NCI-H2107 treated with DMSO at 0.1 percent for 48 hours (cell line): ENCODE measurements around the gene MSANTD1.
"Not testable (repeated sequence)": the region's sequence is repeated elsewhere in the genome, so short reads cannot be mapped to it uniquely, and the experiment has no call there.

Experiments used
- DNase-seq: peaks from one replicate; lab custom pipeline; 2025; ENCODE audit not compliant: unreplicated experiment; lab: John Stamatoyannopoulos, UW

The MSANTD1 gene

DNA sequence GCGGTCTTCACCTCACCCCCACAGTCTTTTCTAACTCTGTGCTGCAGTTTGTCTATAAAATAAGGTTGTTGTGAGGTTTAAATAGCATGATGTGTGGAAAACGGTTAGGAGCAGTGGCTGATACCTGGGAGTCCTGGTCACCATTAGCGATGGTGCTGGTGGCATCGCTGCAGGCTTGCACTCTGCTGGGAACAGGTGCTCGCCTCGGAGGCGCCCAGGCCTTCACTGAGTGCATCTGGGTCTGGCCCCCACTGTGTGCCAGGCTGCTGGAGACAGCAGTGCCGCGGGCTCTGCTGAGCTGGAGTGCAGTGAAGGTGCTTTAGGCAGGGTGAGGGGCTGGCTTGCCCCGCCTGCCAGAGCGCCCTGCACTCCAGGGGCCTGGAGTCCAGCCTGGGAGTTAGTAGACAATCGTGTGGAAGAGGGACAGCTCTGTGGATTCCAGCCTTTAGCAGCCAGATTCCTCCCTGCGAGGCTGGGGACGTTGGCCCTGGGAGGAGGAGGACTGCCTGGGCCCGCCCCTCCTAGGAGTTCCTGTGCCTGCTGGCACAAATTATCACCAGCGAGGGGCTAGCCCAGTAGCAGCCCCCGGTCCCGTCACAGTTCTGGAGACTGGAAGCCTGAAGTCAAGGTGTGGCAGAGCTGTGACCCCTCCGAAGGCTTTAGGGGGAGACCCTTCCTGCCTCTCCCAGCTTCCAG, 51.2 kb downstream of the MSANTD1 start:
- no peak for DNase-seq

DNA sequence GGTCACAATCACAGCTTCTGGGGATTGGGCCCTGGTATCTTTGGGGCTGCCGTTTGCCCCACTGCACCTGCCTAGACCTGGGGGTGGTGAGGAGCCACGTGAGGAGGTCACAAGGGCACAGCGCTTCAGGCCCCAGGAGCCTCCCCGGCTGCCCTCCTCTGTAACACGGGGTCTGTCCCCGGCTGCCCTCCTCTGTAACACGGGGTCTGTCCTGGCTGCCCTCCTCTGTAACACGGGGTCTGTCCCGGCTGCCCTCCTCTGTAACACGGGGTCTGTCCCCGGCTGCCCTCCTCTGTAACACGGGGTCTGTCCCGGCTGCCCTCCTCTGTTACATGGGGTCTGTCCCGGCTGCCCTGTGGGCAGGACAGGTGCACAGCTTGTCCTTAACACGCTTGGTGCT, 51.9 kb downstream of the MSANTD1 start:
- DNase-seq: not testable (repeated sequence)

DNA sequence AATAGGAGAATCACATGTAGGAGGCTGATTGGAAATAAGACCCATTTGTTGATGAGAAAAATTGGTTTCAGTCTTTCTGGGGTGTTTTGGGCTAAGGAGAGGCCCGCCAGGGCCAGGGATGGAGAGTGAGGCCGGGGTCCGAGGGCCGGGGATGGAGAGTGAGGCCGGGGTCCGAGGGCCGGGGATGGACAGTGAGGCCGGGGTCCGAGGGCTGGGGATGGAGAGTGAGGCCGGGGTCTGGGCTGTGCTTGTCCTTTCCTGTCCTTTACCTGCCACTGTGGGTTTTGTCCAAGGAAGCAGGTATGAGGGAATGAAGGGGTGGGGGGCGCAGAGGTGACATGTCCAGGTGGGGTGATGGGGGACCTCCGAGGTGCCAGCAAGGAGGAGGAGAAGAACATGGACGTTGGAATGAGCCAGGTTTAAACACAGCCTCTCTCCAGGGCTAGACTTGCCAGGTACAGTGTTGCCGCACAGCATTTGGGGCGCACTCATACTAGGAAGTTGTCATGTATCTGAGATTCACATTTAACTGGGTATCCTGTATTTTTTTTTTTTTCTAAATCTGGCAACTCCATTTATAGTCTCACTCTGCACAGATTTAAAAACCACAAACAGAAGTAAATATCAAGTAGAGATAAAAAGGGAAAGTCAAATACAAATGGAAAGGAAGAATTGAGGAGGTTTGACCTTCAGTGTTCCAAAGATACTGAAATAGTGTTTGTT, 52.7 kb downstream of the MSANTD1 start:
- no peak for DNase-seq

DNA sequence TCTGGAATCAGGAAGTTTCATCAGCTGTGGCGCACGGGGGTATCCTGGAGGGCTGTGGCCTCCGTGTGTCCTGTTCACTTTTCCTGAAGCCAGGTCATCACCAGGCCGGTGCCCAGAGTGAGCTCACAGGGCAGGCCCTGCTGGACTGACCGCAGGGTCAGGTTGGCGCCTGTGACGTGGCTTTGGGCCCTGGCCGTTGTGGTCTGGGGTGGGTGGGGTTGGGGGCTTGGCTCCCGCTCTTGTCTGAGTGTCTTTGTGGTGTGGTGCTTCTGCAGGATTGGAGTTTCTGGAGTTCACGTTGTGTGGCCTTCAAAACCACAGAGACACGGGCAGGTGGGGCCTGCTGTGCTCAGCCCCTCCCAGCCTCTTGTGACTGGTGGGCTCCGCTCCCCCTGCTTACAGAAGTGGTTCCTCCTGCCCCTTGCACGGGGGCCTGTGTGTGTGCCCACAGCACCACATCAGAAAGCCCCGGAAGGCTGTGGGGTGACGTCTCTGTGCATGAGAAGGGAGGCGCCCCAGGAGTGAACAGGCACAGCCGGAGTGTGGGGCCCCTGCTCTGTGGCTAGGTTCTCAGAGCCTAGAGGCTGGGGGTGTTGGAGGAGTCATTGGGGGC, 53.3 kb downstream of the MSANTD1 start:
- DNase-seq: no peak

DNA sequence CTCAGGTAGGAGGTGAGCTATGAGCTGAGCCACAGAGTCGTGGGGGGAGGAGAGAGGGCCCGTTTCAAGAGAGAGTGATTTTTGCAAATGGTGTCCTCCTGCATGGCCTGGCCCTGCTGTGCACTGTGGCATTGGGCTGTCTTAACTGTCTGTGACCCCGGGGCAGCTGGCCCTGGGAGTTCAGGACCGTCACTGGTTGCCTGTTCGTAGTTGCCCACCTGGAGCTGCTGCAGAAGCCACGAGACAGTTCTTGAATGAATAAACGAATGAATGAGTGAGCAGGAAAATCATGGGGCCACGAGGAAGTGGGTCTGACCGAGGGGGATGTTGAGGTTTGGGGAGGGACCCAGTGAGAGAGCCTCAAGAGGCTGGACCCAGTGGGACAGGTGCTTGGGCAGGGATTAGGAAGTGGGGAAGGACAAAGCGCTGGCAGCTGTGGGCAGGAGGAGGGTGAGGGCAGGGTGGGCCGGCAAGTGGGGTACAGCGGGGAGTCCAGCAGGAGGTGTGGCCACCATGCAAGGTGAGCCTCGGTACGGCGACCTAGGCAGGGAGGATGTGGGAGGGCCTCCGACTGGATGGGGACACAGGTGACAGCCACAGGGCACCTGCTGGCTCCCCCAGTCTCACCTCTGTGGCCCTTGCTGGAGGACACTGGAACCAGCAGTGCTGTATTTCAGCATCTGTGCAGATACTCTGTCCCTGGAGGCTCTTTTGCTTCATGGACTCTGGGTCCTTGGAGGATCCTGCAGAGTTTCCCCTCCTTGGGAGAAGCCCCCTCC, 54.0 kb downstream of the MSANTD1 start:
- DNase-seq: no peak

DNA sequence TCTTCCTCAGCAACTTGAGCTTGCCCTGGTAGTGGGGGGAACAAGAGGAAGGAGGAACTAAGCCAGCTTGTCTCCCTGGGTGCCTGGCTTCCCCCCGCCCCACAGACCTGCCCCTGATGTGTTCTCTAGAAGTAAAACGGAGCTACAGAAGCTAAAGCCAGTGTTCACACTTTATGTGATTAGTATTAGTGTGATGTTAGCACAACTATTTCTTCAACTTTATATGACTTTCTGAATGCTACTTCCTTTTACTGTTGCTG, 54.5 kb downstream of the MSANTD1 start:
- no peak for DNase-seq

DNA sequence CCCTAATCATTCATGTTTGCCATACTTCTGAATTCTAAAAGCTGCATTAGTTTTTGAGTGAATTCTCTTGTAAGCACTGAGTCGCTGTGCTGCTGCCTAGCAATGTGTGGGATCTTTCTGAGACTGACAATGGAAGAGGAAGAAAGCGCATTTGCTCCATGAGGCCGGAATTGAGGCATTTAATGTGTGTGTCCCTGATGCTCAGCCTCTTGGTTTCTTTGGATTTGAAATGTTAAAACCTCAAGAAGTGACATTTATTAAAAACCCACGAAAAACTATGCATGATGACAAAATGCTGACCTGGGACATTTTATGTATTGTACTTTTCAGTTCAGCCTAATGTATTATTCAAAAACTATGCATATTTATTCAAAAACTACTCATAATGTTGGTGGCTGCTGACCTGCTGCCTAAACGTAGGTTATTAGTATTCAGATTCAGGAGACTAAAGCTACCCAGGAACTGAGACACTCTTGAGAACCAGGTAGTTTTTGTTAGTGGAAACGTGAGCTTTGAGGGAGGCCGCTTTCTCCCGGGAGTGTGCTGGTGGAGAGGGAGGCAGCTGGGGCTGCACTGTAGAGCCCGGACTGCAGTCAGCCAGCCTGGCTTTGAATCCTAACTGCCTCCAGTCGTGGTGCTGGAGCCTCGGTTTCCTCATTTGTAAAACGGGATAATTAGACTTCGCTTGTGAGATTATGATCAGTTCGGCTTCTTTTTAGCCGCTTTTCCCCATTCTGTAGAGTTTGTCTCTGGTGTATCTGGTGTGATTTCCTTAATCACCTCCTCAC, 55.2 kb downstream of the MSANTD1 start:
- DNase-seq: peak; percentile 52

DNA sequence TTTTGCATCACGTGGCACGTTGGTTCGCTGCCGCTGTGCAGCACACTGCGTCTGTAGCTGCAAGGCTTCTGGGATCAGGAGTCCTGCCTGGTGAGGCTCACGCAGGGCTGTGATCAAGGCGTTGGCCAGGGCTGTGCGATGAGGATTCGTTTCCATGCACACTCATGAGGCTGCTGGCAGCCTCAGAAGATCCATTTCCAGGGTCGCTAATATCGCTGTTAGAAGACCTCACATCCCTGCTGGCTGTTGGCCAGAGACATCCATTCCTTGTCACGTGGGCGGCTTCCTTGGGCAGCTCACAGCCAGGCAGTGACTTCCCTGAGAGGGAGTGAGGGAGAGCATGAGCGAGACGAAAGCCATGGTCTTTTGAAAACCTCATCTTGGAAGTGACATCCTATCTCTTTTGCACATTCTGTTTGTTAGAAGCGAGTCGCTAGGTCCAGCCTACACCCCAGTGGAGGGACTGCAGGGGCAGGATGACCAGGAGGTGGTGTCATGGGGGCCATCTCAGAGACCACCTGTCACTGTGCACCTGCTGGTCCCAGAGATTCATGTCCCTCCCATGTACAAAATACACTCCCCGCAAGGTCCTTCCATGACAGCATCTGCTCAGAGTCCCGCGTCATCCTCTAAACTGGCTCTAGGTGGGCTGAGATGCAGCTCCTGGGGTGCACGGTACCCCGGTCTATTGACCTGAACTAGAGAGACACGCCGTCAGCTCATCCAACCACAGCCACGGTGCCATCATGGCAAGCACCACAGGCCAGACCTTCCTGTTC, 56.1 kb downstream of the MSANTD1 start:
- DNase-seq: no peak

DNA sequence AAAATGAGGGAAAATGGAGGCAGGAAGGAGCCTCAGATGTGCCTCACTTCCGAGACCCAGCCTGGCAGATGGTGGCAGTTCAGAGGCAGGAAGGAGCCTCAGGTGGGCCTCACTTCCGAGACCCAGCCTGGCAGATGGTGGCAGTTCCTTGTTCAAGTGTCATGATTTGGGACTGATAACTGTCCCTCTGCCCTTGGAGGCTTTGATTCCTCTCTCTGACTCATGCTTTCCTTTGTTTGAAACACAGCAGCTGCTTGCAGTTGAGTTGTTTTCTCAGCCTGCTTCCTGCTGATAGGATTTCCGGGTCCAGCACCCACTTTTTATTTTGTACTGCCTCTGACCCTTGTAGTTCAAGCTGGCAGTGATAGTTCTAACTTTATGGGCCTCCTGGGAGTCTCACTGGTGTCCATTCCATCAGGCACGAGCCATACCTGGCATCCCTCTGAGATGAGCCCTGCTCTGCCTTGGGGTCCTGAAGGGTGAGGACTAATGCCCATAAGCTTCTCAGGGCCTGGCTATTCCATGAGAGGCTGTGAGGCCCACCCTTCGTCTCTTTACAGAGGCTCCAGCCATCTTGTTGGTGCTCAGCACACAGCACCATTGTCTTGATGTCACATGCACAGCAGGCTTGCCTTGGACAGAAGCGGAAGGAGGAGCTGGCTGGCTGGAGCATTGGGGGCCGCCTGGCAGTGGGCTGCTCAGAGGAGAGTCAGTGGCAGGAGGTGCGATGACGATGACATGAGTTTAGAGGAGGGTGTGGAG, 56.8 kb downstream of the MSANTD1 start:
- no peak for DNase-seq
